Measurements from ENCODE around the gene TXNL4A.
"Not testable (repeated sequence)": the region's sequence is repeated elsewhere in the genome, so short reads cannot be mapped to it uniquely, and the experiment has no call there.

Gene TXNL4A

GRCh38 chr18:79963658-79964329 lies 24.6 kb downstream of the TXNL4A start:
- DNase-seq (no peak), ATAC-seq (no peak)

- DNase-seq (peak; percentile 59), ATAC-seq (peak; percentile 69)
Observed at GRCh38 chr18:79962835-79963657, 25.3 kb downstream of the TXNL4A start.

- ATAC-seq (no peak), DNase-seq (no peak)
Observed at GRCh38 chr18:79962311-79962710, 26.1 kb downstream of the TXNL4A start.

- DNase-seq (peak; percentile 25), ATAC-seq (no peak)
Observed at GRCh38 chr18:79961527-79962291, 26.7 kb downstream of the TXNL4A start.

GRCh38 chr18:79960921-79961526 lies 27.3 kb downstream of the TXNL4A start:
- ATAC-seq = no peak

GRCh38 chr18:79960161-79960801 lies 28.1 kb downstream of the TXNL4A start:
- ATAC-seq, DNase-seq: not testable (repeated sequence)

More at GRCh38 chr18:79960921-79961526, 27.3 kb downstream of the TXNL4A start:
- DNase-seq = no peak

- ATAC-seq (no peak), DNase-seq (no peak)
Observed at GRCh38 chr18:79958981-79959380, 29.4 kb downstream of the TXNL4A start.

GRCh38 chr18:79956276-79956675 lies 32.1 kb downstream of the TXNL4A start:
- DNase-seq = no peak
- ATAC-seq = no peak

- ATAC-seq = no peak
- no peak for DNase-seq
Observed at GRCh38 chr18:79955302-79956075, 32.9 kb downstream of the TXNL4A start.

- no peak for ATAC-seq
Observed at GRCh38 chr18:79954791-79955190, 33.6 kb downstream of the TXNL4A start.

GRCh38 chr18:79953971-79954651 lies 34.3 kb downstream of the TXNL4A start:
- ATAC-seq (peak; percentile 31), DNase-seq (no peak)

More at GRCh38 chr18:79954791-79955190, 33.6 kb downstream of the TXNL4A start:
- DNase-seq = no peak

GRCh38 chr18:79952996-79953559 lies 35.3 kb downstream of the TXNL4A start:
- no peak for ATAC-seq
- no peak for DNase-seq

- DNase-seq = no peak
- no peak for ATAC-seq
Observed at GRCh38 chr18:79952456-79952995, 35.8 kb downstream of the TXNL4A start.

- ATAC-seq = peak; percentile 82
- DNase-seq = peak; percentile 99
Observed at GRCh38 chr18:79951545-79952455, 36.6 kb downstream of the TXNL4A start, which contains the start of gene SLC66A2. Gene SLC66A2 (minus strand): TSS chr18:79951653. CDS start chr18:79950926, 727 bp downstream.

- peak; percentile 33 for DNase-seq
- ATAC-seq = peak; percentile 8
Observed at GRCh38 chr18:79950515-79951341, 37.6 kb downstream of the TXNL4A start.

GRCh38 chr18:79949697-79950487 lies 38.5 kb downstream of the TXNL4A start:
- DNase-seq (peak; percentile 23), ATAC-seq (no peak)
